GM12801 (cell line): ENCODE results near the gene AK9.

ENCODE experiments used
- CTCF ChIP-seq: IDR thresholded peaks from one replicate; pipeline ENCODE4 v1.5.1; 2011; ENCODE audit warnings: control low read depth; ENCODE audit not compliant: insufficient read length; ENCODE audit errors: extremely low read depth

AK9 gene

GRCh38 chr6:109455437-109456110, 235.4 kb downstream of the AK9 start, which contains the start of gene MICAL1:
MICAL1 (minus strand) TSS chr6:109455772; CDS start chr6:109454196, 1,576 bp downstream.
- no peak for TF ChIP-seq CTCF

- TF ChIP-seq CTCF, result no peak
Observed at GRCh38 chr6:109454496-109455436, 236.2 kb downstream of the AK9 start.

GRCh38 chr6:109453594-109454495, 237.2 kb downstream of the AK9 start:
- TF ChIP-seq CTCF, result no peak

GRCh38 chr6:109453156-109453555, 237.8 kb downstream of the AK9 start:
- TF ChIP-seq CTCF, result no peak

GRCh38 chr6:109452181-109452580, 238.8 kb downstream of the AK9 start:
- no peak for TF ChIP-seq CTCF

GRCh38 chr6:109451376-109451775, 239.6 kb downstream of the AK9 start:
- no peak for TF ChIP-seq CTCF
